Activated CD4-positive, alpha-beta T cell treated with anti-CD3 and anti-CD28 coated beads, Interleukin-2, amount 10 ng/mL, durations not matched to agents 7 days and 5 days (primary cell): ENCODE measurements around the gene AIFM1. TPM values are rescaled to one million over a fixed set of nuclear protein-coding genes. Genes with fewer than 3 reads are reported as not detected.

ENCODE experiments used
- CTCF ChIA-PET: fragments of 350-600 bp; sonication (Branson Sonifier 250); formaldehyde crosslinking; loops from one replicate; lab custom pipeline; 2021; ENCODE audit warnings: antibody characterized with exemption; lab: Charles Lee
- POLR2A ChIA-PET: fragments of 350-600 bp; sonication (Branson Sonifier 250); formaldehyde crosslinking; loops from one replicate; lab custom pipeline; 2021; ENCODE audit warnings: antibody characterized with exemption; lab: Charles Lee
- DNase-seq: peaks from one replicate; pipeline ENCODE4 v3.0.0-alpha.2; 2020
- H3K27ac Mint-ChIP-seq: one replicate; pipeline ENCODE4 v1.8.0; 2021; ENCODE audit warnings: mild to moderate bottlenecking, moderate library complexity, mixed read lengths
- H3K27me3 Mint-ChIP-seq: one replicate; pipeline ENCODE4 v1.8.0; 2021; ENCODE audit warnings: mixed read lengths
- H3K36me3 Mint-ChIP-seq: one replicate; pipeline ENCODE4 v1.8.0; 2021; ENCODE audit warnings: low read depth, mixed read lengths
- H3K4me1 Mint-ChIP-seq: one replicate; pipeline ENCODE4 v1.8.0; 2021; ENCODE audit warnings: mixed read lengths
- H3K4me3 Mint-ChIP-seq: one replicate; pipeline ENCODE4 v1.8.0; 2021; ENCODE audit warnings: mild to moderate bottlenecking, moderate library complexity, mixed read lengths
- H3K9me3 Mint-ChIP-seq: one replicate; pipeline ENCODE4 v1.8.0; 2021; ENCODE audit warnings: mixed read lengths
- total RNA-seq, 2 experiments: library from RNA; stranded (reverse); gene quantifications; one replicate each; pipeline ENCODE4 v1.2.3, GENCODE V29; 2021

Gene AIFM1
- total RNA-seq, 2 experiments from 2014 or later = 32.3 to 40.3 TPM

- Mint-ChIP-seq H3K4me1 (peaks cover 41% of the 10 kb centered on the region), H3K27me3 (no peaks in the 10 kb centered on the region), H3K4me3 (peak overlapping the region; percentile 53), H3K27ac (peak overlapping the region; percentile 36), H3K9me3 (no peaks in the 10 kb centered on the region), H3K36me3 (peaks cover 7% of the 10 kb centered on the region)
- no peak for DNase-seq
- CTCF ChIA-PET = no interaction called here
- POLR2A ChIA-PET = no interaction called here
These were observed 54.2 kb downstream of the AIFM1 start for GRCh38 chrX:130111220-130112154.

- H3K9me3 Mint-ChIP-seq = no peaks in the 10 kb centered on the region
- H3K4me3 Mint-ChIP-seq = peak within 1 kb of the TSS; percentile 91
- H3K4me1 Mint-ChIP-seq = peaks cover 46% of the 10 kb centered on the region
- peak; percentile 50 for DNase-seq
- H3K36me3 Mint-ChIP-seq = peaks cover 7% of the 10 kb centered on the region
- H3K27me3 Mint-ChIP-seq = no peaks in the 10 kb centered on the region
- POLR2A ChIA-PET = no interaction called here
- peak within 1 kb of the TSS; percentile 88 for H3K27ac Mint-ChIP-seq
- CTCF ChIA-PET = interaction anchor here (1.6 kb wide), 1 partner anchor 15 kb away, joined by 4 read pairs; no protein-coding TSS in a partner anchor
These were observed 55.0 kb downstream of the AIFM1 start, which contains the start of gene ELF4 for GRCh38 chrX:130110379-130111219. ELF4 (minus strand) TSS chrX:130110497; CDS start chrX:130081330, 29,167 bp downstream.

- DNase-seq = no peak
- Mint-ChIP-seq H3K27me3 (no peaks in the 10 kb centered on the region), H3K4me3 (peak overlapping the region; percentile 91), H3K4me1 (peaks cover 45% of the 10 kb centered on the region), H3K9me3 (no peaks in the 10 kb centered on the region), H3K36me3 (peaks cover 8% of the 10 kb centered on the region), H3K27ac (peak overlapping the region; percentile 88)
- CTCF ChIA-PET = interaction anchor here (0.7 to 1.6 kb wide), 7 partner anchors 10 to 62 kb away, joined by 3 to 6 read pairs (median 3); no protein-coding TSS in a partner anchor
- POLR2A ChIA-PET = no interaction called here
These were observed 55.9 kb downstream of the AIFM1 start for GRCh38 chrX:130109429-130110378.

GRCh38 chrX:130108647-130109428 lies 56.8 kb downstream of the AIFM1 start:
- H3K36me3 Mint-ChIP-seq = peaks cover 10% of the 10 kb centered on the region
- ChIA-PET POLR2A (no interaction called here), CTCF (interaction anchor here (0.7 to 1.6 kb wide), 7 partner anchors 10 to 61 kb away, joined by 3 to 6 read pairs (median 3); no protein-coding TSS in a partner anchor)
- DNase-seq = peak; percentile 47
- H3K27ac Mint-ChIP-seq = peak overlapping the region; percentile 88
- peaks cover 44% of the 10 kb centered on the region for H3K4me1 Mint-ChIP-seq
- H3K27me3 Mint-ChIP-seq = no peaks in the 10 kb centered on the region
- H3K9me3 Mint-ChIP-seq = no peaks in the 10 kb centered on the region
- peak overlapping the region; percentile 91 for H3K4me3 Mint-ChIP-seq

GRCh38 chrX:130106071-130106470 lies 59.6 kb downstream of the AIFM1 start:
- H3K27me3 Mint-ChIP-seq = no peaks in the 10 kb centered on the region
- POLR2A ChIA-PET = no interaction called here
- H3K36me3 Mint-ChIP-seq = peaks cover 15% of the 10 kb centered on the region
- CTCF ChIA-PET = interaction anchor here (1.1 kb wide), 3 partner anchors 14 to 501 kb away, joined by 3 to 4 read pairs (median 3); no protein-coding TSS in a partner anchor
- H3K4me1 Mint-ChIP-seq = peaks cover 50% of the 10 kb centered on the region
- H3K27ac Mint-ChIP-seq = peak overlapping the region; percentile 73
- H3K4me3 Mint-ChIP-seq = no peak overlapping the region
- no peaks in the 10 kb centered on the region for H3K9me3 Mint-ChIP-seq
- no peak for DNase-seq

GRCh38 chrX:130105244-130105643 lies 60.4 kb downstream of the AIFM1 start:
- Mint-ChIP-seq H3K4me1 (peaks cover 58% of the 10 kb centered on the region), H3K9me3 (no peaks in the 10 kb centered on the region), H3K4me3 (no peak overlapping the region), H3K27ac (peak overlapping the region; percentile 60), H3K27me3 (no peaks in the 10 kb centered on the region), H3K36me3 (peaks cover 21% of the 10 kb centered on the region)
- CTCF ChIA-PET = interaction anchor here (1.1 to 1.5 kb wide), 3 partner anchors 10 to 500 kb away, joined by 4 read pairs; no protein-coding TSS in a partner anchor
- POLR2A ChIA-PET = no interaction called here
- DNase-seq = no peak

GRCh38 chrX:130103605-130104004 lies 62.0 kb downstream of the AIFM1 start:
- DNase-seq = no peak
- H3K4me3 Mint-ChIP-seq = no peak overlapping the region
- peaks cover 68% of the 10 kb centered on the region for H3K4me1 Mint-ChIP-seq
- POLR2A ChIA-PET = no interaction called here
- no peak overlapping the region for H3K27ac Mint-ChIP-seq
- H3K36me3 Mint-ChIP-seq = peaks cover 18% of the 10 kb centered on the region
- no peaks in the 10 kb centered on the region for H3K27me3 Mint-ChIP-seq
- no peaks in the 10 kb centered on the region for H3K9me3 Mint-ChIP-seq
- CTCF ChIA-PET = no interaction called here

GRCh38 chrX:130100180-130100579 lies 65.5 kb downstream of the AIFM1 start:
- no peak overlapping the region for H3K27ac Mint-ChIP-seq
- POLR2A ChIA-PET = no interaction called here
- DNase-seq = no peak
- H3K9me3 Mint-ChIP-seq = no peaks in the 10 kb centered on the region
- no peaks in the 10 kb centered on the region for H3K27me3 Mint-ChIP-seq
- H3K4me1 Mint-ChIP-seq = peaks cover 68% of the 10 kb centered on the region
- CTCF ChIA-PET = interaction anchor here (1.1 kb wide), 1 partner anchor 22 kb away, joined by 4 read pairs; no protein-coding TSS in a partner anchor
- peaks cover 13% of the 10 kb centered on the region for H3K36me3 Mint-ChIP-seq
- H3K4me3 Mint-ChIP-seq = no peak overlapping the region

GRCh38 chrX:130098210-130098552 lies 67.5 kb downstream of the AIFM1 start:
- no peak for DNase-seq
- Mint-ChIP-seq H3K27me3 (no peaks in the 10 kb centered on the region), H3K9me3 (no peaks in the 10 kb centered on the region), H3K36me3 (peaks cover 9% of the 10 kb centered on the region), H3K27ac (peak overlapping the region; percentile 58), H3K4me3 (no peak overlapping the region), H3K4me1 (peaks cover 68% of the 10 kb centered on the region)
- POLR2A ChIA-PET = no interaction called here
- CTCF ChIA-PET = interaction anchor here (0.8 to 1.4 kb wide), 6 partner anchors 17 to 335 kb away, joined by 3 to 4 read pairs (median 4); no protein-coding TSS in a partner anchor

GRCh38 chrX:130097507-130098209 lies 68.0 kb downstream of the AIFM1 start:
- Mint-ChIP-seq H3K27me3 (no peaks in the 10 kb centered on the region), H3K27ac (peak overlapping the region; percentile 58), H3K4me1 (peaks cover 66% of the 10 kb centered on the region), H3K9me3 (no peaks in the 10 kb centered on the region), H3K4me3 (no peak overlapping the region), H3K36me3 (peaks cover 7% of the 10 kb centered on the region)
- DNase-seq = peak; percentile 25
- CTCF ChIA-PET = interaction anchor here (1.0 to 1.4 kb wide), 5 partner anchors 16 to 335 kb away, joined by 3 to 4 read pairs (median 4); no protein-coding TSS in a partner anchor
- POLR2A ChIA-PET = interaction anchor here (0.7 kb wide), 1 partner anchor 40 kb away, joined by 3 read pairs; no protein-coding TSS in a partner anchor
